GM21576 (cell line): ENCODE measurements around the gene MYO1D.
"Not testable (repeated sequence)": the region's sequence is repeated elsewhere in the genome, so short reads cannot be mapped to it uniquely, and the experiment has no call there.

Source experiments
- ATAC-seq: cut with Tn5 transposase; IDR thresholded peaks from one replicate; pipeline ENCODE4 v1.9.1; 2021; ENCODE audit warnings: mild to moderate bottlenecking, moderate library complexity; ENCODE audit not compliant: unreplicated experiment

Gene MYO1D

GRCh38 chr17:32876417-32877163, at the start of gene MYO1D:
Gene MYO1D (minus strand): TSS chr17:32877124. CDS start chr17:32876872, 252 bp downstream.
- peak; percentile 49 for ATAC-seq

GRCh38 chr17:32926183-32926582, 49.3 kb upstream of the MYO1D start:
- ATAC-seq: no peak

GRCh38 chr17:32923905-32924304, 47.0 kb upstream of the MYO1D start:
- ATAC-seq: not testable (repeated sequence)

- no peak for ATAC-seq
Observed at GRCh38 chr17:32921017-32921416, 44.1 kb upstream of the MYO1D start.

GRCh38 chr17:32920293-32920692, 43.4 kb upstream of the MYO1D start:
- no peak for ATAC-seq

GRCh38 chr17:32919876-32920275, 43.0 kb upstream of the MYO1D start:
- not testable (repeated sequence) for ATAC-seq

GRCh38 chr17:32917842-32918241, 40.9 kb upstream of the MYO1D start:
- no peak for ATAC-seq

- ATAC-seq: no peak
Observed at GRCh38 chr17:32917081-32917480, 40.2 kb upstream of the MYO1D start.

GRCh38 chr17:32916134-32916533, 39.2 kb upstream of the MYO1D start:
- no peak for ATAC-seq

- no peak for ATAC-seq
Observed at GRCh38 chr17:32915245-32915644, 38.3 kb upstream of the MYO1D start.

GRCh38 chr17:32914181-32914580, 37.3 kb upstream of the MYO1D start:
- ATAC-seq: no peak

- ATAC-seq: no peak
Observed at GRCh38 chr17:32913593-32913992, 36.7 kb upstream of the MYO1D start.

- no peak for ATAC-seq
Observed at GRCh38 chr17:32912218-32912897, 35.4 kb upstream of the MYO1D start.

- no peak for ATAC-seq
Observed at GRCh38 chr17:32910769-32911168, 33.8 kb upstream of the MYO1D start.

- ATAC-seq: no peak
Observed at GRCh38 chr17:32909787-32910369, 33.0 kb upstream of the MYO1D start.

GRCh38 chr17:32907583-32907982, 30.7 kb upstream of the MYO1D start:
- no peak for ATAC-seq

- no peak for ATAC-seq
Observed at GRCh38 chr17:32904891-32905290, 28.0 kb upstream of the MYO1D start.

GRCh38 chr17:32903774-32904673, 27.1 kb upstream of the MYO1D start:
- no peak for ATAC-seq

- no peak for ATAC-seq
Observed at GRCh38 chr17:32901743-32902142, 24.8 kb upstream of the MYO1D start.

- no peak for ATAC-seq
Observed at GRCh38 chr17:32899236-32900013, 22.5 kb upstream of the MYO1D start.
